GM12874 (cell line): ENCODE data around the gene DOK7.

Experiments used
- TF ChIP-seq, protein P1 (sequence below): IDR thresholded peaks from 2 replicates; pipeline ENCODE4 v1.5.1; 2011; ENCODE audit warnings: low read depth, mild to moderate bottlenecking, control low read depth, low read length, moderate library complexity; ENCODE audit not compliant: insufficient read depth

The DOK7 gene

DNA sequence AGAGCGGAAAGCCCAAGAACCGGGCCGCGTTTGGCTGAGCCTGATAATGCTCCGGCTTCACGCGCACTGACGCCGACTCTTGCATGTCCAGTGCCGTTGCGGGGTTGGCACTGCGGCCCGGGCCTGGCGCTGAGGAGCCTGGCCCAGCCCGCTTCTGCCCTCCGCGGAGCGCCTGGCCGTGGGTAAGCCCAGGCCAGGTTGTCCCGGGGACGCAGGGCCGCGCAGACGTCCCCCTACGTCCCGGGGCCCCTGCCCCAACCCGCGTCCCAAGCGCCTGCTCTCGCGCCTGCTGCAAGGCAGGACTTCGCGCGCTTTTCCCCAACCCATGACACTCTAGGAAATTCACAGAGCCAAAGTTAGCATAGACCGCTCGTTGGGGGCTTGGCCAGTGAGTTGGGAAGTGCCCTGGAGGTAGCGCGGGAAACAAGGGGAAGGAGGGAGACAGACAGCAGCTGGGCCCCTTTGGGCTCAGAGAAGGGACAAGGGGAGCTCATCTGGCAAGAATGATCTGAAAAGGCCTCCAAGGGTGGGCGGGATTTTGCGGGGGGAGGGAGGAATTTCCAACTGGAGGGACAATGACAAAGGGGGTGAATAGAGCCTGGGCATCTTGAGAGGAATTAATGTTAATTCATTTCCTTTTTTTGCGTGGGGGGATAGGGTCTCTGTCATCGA lies 69.8 kb downstream of the DOK7 start:
- TF ChIP-seq, protein P1, sequence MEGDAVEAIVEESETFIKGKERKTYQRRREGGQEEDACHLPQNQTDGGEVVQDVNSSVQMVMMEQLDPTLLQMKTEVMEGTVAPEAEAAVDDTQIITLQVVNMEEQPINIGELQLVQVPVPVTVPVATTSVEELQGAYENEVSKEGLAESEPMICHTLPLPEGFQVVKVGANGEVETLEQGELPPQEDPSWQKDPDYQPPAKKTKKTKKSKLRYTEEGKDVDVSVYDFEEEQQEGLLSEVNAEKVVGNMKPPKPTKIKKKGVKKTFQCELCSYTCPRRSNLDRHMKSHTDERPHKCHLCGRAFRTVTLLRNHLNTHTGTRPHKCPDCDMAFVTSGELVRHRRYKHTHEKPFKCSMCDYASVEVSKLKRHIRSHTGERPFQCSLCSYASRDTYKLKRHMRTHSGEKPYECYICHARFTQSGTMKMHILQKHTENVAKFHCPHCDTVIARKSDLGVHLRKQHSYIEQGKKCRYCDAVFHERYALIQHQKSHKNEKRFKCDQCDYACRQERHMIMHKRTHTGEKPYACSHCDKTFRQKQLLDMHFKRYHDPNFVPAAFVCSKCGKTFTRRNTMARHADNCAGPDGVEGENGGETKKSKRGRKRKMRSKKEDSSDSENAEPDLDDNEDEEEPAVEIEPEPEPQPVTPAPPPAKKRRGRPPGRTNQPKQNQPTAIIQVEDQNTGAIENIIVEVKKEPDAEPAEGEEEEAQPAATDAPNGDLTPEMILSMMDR, result no peak

DNA sequence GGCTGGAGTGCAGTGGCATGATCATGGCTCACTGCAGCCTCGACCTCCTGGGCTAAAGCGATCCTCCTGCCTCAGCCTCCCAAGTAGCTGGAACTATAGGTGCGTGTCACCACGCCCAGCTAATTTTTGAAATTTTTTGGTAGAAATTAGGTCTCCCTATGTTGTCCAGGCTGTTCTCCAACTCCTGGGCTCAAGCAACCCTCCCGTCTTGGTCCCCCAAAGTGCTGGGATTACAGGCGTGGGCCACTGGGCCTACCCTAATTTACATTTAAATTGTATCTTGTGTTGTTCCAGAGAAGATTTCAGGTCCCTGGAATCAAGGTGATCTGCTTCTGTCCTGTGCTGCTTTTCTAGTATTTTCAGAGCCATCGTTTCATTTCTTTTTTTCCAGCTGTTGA lies 70.3 kb downstream of the DOK7 start:
- TF ChIP-seq, protein P1, result no peak
